GM12892 (cell line): ENCODE results near the gene ADGRL2.

Experiments
- DNase-seq: peaks from one replicate; pipeline ENCODE4 v3.0.0; 2011; ENCODE audit not compliant: insufficient read length
- FAIRE-seq: peaks from 2 replicates; lab custom pipeline; 2011; peaks lifted over from hg19 to GRCh38; lab: Jason Lieb, UNC
- POLR2A ChIP-seq: IDR thresholded peaks from 2 replicates; pipeline ENCODE4 v1.6.1; 2011; ENCODE audit warnings: low read depth, low read length, control low read depth
- POLR2AphosphoS5 ChIP-seq: IDR thresholded peaks from 2 replicates; pipeline ENCODE4 v1.6.1; 2011; ENCODE audit warnings: low read depth, low read length, control low read depth
- TAF1 ChIP-seq: IDR thresholded peaks from 2 replicates; pipeline ENCODE4 v1.6.1; 2011; ENCODE audit warnings: low read depth, mild to moderate bottlenecking, control low read depth, low read length, borderline replicate concordance

ADGRL2 gene

DNA sequence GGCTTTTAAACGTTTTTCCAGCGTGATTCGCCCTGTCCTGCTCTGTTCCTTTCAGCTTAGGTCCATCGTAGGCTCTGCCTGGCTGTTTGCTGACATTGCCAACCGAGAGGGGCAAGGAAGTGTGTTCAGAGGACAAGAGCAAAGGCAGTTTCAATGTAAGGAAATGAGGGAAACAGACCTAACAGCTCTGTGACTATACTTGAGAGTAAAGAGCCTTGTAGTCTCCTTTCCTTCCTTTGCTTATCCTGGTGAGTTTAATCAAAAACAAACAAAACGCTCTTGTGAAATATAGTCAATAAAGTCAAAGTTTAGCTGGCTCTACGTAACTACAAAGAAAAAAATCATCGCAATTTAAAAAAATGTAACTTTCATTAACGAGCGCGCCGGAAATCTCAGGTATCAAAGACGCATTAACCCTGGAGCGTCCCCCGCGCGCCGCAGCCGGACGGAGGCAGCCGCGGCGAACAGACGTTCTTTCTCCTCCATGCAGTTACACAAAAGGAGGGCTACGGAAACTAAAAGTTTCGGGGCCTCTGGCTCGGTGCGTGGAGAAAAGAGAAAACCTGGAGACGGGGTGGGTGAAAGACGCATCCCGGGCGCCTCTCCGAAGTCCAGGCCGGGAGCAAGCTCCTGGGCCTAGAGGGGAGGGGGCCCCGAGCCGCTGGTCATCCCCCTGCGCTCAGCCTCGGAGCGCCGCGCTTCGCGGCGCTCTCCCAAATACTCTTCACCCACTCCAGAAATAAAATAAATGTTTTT is 617 bp upstream of the ADGRL2 start:
- DNase-seq (no peak), FAIRE-seq (no peak)
- TF ChIP-seq POLR2AphosphoS5 (no peak), POLR2A (no peak), TAF1 (no peak)

DNA sequence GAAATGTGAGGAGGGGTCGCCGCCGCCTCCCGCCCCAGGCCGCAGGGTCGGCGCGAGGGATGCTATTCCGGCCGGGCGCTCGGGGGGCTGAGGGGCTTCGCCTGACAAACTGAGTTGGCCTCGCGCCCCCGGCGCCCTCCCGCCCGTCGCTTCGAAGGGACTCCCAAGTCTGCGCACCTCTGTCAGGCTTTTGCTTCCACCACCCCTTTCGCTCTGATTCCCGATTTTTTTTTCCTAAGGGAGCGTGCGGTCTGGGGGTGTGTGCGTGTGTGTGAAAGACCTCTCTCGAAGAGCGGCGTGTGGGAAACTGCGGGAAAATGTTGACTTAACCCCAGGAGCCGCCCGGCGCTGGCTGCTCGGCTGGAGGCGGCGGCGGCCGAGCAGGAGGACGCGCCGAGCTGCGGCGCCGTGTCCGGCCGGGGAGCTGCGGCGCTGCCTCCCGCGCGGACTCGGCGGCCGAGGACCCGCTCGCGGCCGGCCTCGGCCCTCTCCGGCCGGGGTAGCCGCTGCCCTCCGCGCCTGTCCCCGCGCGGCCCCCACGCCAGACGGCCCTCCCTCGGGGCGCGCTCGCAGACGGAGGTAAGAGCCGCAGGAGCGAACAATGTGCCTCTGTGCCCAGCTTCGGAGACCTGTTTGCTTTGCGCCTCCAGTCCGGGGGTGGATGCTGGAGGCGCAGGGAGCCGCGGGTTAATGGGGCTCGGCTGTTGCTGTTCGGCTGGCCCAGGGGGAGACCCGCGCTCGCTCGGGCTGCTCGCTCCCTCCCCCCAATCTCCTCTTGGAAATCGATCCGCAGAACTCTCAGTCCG is 1.1 kb downstream of the ADGRL2 start:
- DNase-seq (no peak), FAIRE-seq (no peak)
- no peak for TF ChIP-seq TAF1
- no peak for TF ChIP-seq POLR2AphosphoS5
- no peak for TF ChIP-seq POLR2A

DNA sequence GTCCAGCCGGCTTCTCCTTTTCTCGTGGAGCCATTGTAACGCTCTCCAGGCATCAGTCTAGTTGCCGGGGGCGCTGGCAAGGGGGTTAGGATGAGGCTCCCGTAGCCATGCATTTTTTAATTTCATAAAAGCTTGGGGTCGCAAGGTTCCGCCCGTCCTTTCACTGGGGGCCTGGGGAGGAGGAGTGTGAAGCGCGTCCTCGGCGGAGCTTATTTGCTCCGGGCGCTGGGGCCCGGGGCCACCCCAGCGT is 1.6 kb downstream of the ADGRL2 start:
- no peak for FAIRE-seq
- TF ChIP-seq POLR2A (no peak), TAF1 (no peak)
- DNase-seq: no peak

GRCh38 chr1:81802707-81803430 is 2.1 kb downstream of the ADGRL2 start:
- FAIRE-seq: no peak
- TF ChIP-seq POLR2A (no peak), POLR2AphosphoS5 (no peak), TAF1 (no peak)
- DNase-seq: no peak

- TF ChIP-seq TAF1: no peak
- TF ChIP-seq POLR2AphosphoS5: no peak
- no peak for TF ChIP-seq POLR2A
- no peak for FAIRE-seq
- DNase-seq: no peak
These were observed 2.8 kb downstream of the ADGRL2 start for GRCh38 chr1:81803431-81804110.

GRCh38 chr1:81804312-81804711 is 3.6 kb downstream of the ADGRL2 start:
- DNase-seq (no peak), FAIRE-seq (no peak)
- TF ChIP-seq POLR2AphosphoS5 (no peak), POLR2A (no peak), TAF1 (no peak)

GRCh38 chr1:81805537-81806431 is 5.0 kb downstream of the ADGRL2 start:
- TF ChIP-seq TAF1 (no peak), POLR2A (no peak), POLR2AphosphoS5 (no peak)
- no peak for FAIRE-seq
- no peak for DNase-seq

DNA sequence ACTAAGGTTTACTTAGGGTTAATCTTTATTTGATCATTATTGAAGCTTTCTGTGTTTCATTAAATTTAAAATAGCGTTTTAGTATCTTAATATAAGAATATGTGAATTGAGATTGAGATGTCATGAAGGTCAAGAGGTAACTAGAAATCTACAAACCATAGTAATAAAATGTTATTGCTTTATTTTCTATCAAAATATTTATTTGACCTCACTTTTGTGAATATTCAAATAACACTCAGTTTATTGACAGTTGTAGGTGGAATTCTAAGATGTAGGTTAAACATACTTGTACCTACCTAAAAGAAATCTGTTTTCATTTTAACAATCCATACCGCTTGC is 5.7 kb downstream of the ADGRL2 start:
- TF ChIP-seq TAF1 (no peak), POLR2AphosphoS5 (no peak), POLR2A (no peak)
- no peak for FAIRE-seq
- DNase-seq: no peak

DNA sequence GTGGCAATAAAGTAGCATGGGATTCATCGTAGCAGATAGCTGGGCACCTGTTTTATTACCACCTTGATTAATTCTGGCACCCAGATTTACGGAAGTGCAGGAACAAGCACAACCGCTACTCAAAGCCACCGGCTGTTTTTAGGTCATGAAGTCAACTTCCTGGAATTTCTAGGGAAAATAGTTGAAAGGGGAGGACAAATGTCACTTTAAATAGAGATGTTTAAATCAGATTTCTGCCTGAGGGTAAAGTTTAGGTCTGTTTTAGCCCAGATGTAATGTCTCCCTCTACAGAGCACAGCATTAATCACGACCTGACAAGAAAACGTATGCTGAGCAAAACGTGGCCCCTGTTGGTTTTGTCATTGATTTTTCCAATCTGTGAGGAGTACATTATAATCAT is 8.0 kb downstream of the ADGRL2 start:
- FAIRE-seq (no peak), DNase-seq (no peak)
- no peak for TF ChIP-seq TAF1

DNA sequence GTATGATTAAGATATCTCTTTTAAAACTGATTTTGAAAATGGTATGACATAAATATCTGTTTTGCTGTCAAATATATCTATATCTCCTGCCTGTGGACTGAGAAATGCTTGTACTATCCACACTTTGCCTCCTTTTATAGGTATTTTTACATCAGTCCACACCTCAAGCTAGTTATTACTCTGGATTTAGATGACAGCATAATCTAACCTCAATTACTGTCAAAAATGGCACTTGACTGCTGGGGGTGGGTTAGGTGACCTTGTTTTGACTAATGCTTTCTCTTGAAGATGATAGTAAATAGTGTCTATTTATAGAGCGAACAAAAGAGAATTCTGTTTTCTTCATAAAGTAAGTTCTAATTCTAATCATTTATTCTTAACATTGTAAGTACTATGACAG is 9.1 kb downstream of the ADGRL2 start:
- DNase-seq (no peak), FAIRE-seq (no peak)
- TF ChIP-seq POLR2A (no peak), POLR2AphosphoS5 (no peak), TAF1 (no peak)
